Activated CD8-positive, alpha-beta memory T cell treated with anti-CD3 and anti-CD28 coated beads, Interleukin-2, amount 50 U/mL, for 24 hours (primary cell): Measurements from ENCODE around the gene LMNTD2.
A peak's percentile ranks its signal among the peaks of the same experiment; 100 is the strongest.

Experiments
- DNase-seq: peaks from one replicate; pipeline ENCODE4 v3.0.0-alpha.2; 2020; ENCODE audit errors: extremely low read depth

LMNTD2 gene

DNA sequence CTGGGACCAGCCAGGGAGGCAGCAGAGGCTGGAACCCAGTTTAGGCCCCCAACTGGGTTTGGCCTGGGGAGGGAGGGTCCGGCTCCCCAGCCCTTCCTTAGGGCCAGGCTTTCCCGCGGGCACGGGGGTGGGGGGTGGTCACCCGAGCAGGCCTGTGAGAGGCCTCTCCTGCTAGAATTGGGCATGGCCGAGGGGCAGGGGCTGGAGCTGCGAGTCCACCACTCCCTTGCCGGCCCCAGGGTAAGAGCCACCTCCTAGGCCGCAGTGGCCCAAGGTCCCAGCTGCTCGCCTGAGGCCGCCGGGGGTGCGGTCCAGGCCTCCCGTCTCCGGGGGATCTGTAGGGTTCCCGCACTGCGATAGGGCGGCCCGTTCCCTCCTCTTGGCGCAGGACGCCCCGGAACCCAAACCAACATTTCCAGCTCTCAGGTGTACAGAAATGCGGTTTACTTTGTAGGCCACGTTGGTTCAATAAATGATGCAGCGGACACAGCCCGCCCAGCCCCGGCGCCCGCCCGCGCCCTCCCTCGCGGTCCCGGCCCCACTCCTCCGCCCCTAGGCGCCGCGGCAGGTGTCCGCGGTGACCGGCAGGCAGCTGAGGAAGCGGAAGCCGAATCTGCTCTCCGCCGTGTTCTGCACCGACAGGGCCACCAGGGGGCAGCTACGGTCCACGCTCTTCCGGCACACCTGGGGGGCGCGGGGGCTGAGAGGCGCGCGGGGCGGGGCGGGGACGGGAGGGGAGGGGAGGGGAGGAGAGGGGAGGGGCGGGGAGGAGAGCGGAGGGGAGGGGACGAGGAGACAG is 5.9 kb downstream of the LMNTD2 start:
- DNase-seq = peak; percentile 37

DNA sequence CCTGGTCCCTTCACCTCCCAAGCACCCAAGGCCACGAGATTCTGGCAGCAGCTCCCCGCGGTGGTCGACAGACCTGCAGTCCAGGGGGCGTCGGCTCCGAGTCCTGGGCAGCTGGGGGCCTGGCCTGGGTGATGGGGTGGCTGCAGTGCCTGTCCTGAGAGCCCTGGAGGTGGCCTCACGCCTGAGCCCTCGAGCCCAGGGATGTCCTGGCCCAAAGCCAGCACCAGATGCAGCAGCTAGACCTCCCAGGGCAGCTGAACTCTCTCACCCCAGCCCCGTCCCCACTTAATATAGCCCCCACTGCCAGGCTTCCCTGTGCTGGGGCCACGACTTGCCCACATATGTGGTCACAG is 6.6 kb downstream of the LMNTD2 start:
- no peak for DNase-seq

DNA sequence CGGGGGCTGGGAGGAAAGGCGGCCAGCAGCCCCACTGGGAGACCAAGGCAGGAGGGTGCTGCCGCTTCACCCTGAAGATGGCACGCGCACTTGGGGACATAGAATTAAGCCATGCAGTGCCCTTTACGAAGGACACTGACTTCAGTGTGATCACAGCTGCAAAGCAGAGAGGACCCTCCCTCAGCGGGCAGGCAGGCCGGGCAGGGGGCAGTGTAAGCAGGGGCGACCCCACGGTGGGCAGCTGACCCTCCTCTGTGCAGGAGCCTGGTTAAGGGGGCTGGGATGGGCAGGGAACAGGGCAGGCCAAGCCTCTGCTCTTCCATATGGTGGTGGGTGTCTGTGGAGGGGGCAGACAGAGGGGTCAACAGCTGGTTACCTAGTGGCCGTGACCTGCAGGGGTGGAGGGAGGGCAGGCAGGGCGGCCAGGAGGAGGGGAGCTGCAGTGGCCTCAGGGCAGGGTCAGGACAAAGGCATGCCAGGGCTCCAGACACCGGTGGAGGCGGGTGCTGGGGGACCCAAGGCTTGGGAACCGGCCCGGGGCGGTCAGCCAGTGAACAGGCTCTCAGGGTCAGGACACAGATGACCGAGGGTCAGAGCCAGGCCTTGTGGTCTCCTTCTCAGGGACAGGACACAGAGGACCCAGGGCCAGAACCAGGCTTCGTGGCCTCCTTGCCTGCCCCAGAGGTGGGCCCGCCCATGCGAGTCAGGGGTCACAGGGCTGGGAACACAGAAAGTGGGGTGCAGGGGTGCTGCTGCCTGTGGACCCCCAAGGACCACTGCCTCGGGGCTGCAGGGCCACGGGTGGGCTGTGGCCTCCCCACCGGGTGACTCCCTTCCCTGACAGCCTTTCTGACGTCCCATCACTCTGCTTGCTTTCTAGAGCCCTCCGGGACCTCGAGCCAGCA is 7.2 kb downstream of the LMNTD2 start:
- DNase-seq = no peak

DNA sequence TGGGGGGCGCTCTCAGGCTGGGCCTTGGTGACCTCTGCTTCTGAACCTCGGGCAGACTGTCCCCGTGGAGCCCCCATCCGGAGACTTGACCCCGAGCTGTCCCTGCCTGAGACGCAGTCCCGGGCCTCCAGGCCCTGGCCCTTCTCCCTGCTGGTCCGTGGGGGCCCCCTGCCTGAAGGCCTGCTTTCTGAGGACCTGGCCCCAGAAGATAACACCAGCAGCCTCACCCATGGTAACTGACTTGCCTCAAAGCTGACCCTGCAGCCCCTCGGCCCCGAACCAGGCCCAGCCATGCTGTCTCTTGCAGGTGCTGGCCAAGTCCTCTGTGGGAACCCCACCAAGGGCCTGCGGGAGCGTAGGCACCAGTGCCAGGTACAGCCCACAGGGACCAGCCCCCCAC is 8.9 kb downstream of the LMNTD2 start:
- no peak for DNase-seq

DNA sequence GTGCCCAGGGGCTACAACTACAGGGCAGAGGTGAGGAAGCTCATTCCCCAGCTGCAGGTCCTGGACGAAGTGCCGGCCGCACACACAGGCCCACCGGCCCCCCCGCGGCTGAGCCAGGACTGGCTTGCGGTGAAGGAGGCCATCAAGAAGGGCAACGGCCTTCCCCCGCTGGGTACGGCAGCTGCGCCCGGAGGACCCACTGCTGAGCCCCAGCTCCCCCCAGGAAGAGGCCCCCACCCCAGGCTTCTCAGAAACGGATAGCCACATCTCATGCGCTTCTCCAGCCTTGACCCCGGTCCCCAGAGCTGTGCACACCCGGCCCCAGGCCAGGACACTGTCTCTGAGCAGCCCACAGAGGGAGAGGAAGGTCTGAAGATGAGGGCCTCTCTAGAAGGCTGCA is 9.4 kb downstream of the LMNTD2 start:
- no peak for DNase-seq

DNA sequence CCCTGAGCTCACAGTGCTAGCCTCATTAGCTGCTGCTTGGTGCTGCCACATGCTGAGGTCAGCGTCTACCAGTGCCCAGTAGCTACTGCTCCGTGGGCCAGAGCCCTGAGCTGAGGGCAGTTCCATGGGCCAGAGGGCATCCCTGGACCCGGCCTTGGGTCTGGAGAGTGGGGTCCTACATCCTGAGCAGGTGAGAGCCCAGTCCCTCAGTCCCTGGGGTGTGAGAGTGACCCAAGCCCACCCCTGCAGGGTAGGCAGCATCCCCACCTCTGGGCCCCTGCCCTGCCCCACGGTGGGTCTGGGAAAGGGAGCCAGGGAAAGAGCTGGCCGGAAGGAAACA is 9.8 kb downstream of the LMNTD2 start:
- DNase-seq = no peak

DNA sequence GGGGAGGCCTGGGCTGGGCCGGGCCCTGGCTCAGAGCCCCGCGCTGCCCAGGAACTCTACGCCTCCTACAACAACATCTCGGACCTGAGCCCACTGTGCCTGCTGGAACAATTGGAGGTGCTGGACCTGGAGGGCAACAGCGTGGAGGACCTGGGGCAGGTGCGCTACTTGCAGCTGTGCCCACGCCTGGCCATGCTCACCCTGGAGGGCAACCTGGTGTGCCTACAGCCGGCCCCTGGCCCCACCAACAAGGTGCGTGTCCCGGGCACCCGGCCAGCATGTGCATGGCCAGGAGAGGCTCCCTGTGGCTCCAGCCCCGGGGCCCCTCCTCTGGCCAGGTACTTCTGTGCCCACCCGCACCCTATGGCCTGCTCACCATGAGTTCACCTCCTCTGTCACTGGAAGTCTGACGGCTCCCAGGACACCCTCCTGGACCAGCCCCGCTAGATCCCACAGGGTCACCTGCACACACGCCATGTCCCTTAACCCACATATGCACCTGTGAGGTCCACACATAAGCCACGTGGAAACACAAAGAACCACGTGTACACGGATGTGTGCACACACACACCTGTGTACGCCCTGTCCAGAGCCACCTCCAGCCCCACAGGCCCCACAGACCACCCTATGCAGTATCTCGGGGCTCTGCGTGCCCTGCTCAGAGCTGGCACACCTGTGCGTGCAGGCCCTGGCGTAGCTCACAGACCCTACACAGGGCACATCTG is 10.4 kb downstream of the LMNTD2 start:
- no peak for DNase-seq

DNA sequence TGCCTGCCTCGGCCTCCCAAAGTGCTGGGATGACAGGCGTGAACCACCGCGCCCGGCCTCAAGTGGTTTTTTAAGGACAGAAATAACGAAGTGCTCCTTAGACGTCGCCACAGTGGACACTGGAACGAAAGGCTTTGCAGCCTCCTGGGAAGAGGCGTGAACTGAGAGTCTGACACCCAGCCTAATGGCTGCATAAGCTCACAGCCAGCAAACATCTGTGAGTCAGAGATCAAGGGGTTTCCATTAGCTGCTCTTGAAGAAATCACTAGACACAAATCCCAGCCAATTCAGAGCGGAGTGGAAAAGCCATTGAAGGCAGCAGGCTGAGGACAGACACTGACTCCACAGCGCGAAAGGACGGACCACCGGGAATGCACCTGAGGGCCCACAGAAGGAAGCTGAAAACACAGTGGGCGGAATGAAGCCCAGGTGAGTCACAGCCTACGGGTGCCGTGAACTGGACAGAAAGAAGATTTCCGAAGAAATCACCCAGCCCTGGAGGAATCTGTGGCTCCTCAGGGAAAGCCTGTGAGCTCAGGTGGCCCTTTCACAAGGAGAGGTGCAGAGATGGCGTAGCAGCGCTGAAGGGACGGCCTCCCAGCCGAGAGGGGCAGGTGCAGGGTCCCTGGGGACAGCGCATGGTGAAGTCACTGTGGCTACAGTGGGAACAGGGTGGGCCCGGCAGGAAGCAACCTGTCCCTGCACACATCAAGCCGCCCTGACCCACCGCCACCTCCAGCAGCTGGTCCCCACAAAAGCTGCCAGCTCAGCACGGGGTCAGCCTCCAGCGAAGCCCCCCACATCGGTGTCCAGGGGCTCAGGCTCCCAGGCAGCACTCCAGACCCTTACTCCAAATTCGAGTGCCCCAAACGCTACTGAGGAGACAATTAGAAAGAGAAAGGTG is 11.6 kb downstream of the LMNTD2 start:
- no peak for DNase-seq

DNA sequence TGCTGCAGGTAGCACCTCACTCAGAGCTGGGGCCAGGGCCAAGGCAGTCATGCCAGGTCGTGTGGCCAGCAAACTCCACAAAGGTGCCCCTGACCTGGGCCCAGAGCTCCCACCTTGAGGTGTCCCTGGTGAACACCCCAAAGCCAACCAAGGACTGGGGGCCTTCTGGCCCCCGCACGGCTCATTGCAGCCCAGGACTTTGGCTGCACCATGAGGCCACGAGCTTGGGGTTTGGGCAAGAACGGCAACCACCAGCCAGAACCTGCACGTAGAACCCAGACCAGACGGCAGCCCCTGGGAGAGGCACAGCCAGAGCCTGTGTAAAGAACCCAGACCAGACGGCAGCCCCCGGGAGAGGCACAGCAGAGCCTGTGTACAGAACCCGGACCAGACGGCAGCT is 15.4 kb downstream of the LMNTD2 start:
- no peak for DNase-seq

DNA sequence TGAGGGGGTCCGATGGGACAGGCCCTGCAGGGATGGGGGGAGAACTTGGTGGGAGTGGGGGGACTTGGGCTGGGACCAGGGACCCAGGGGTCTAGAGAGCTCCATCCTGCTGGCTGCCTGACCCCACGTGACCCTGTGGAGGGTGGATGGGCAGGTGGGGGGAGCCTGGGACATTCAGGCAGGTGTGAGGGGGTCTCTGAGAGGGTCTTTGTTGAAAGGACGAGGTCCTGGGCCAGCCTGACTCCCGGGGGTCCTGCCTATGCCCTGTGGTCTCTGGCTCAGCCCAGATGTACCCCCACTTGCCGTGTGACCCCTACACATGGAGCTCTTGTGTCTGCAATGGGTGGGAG is 15.7 kb downstream of the LMNTD2 start:
- DNase-seq = no peak

DNA sequence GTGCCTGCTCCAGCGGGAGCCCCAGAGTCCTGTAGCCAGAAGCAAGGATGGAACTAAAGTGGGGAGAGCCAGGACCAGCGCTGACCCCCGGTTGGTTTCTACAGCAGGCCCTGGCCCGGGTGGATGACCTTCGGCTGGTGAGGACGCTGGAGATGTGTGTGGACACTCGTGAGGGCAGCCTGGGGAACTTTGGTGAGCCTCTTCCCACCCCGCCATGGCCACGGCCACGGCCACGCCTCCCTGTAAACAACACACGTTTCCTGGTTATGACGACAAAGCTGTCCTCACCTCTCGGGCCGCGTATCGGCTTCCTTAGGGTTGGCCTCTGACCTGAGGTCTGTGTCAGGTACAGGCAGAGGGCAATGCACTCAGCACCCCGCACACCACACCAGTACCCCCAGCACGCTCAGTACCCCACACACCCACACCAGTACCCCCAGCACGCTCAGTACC is 19.1 kb downstream of the LMNTD2 start:
- DNase-seq = no peak

DNA sequence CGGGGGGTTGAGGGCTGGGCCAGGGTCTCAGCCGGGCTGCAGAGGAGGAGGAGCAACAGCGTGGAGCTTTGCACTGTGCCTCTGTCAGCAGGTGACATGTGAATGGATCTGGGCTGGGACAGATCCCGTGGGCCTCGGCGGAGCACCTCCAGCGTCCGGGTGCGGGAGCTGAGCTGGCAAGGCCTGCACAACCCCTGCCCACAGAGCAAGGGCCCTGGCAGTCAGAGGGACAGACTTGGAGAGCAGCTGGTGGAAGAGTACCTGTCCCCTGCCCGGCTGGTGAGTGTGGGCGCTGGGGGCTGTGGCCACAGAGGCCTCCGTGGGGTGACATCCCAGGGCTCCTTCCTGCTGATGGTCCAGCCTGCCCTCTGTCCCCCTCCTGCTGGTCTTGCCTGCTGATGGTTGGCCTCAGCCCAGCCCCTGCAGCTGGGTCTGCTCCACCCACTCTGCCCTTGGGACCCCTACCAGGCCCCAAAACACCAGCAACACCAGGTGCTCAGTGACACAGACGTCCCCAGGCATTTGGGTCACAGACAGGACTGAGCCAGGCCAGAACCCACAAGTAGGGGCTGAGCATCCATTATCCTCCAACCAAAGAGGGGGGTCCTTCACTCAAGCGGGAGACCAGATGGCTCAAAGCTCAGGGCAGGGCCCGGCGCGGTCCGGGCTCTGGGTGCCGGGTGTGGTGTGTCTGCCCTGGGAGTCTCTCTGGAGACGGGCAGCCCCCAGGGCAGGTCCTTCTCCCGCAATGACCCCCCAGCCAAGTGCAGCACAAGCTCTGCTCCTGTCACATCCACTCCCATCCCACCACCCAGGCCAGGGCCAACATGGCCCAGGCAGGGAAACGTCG is 19.7 kb downstream of the LMNTD2 start:
- no peak for DNase-seq

DNA sequence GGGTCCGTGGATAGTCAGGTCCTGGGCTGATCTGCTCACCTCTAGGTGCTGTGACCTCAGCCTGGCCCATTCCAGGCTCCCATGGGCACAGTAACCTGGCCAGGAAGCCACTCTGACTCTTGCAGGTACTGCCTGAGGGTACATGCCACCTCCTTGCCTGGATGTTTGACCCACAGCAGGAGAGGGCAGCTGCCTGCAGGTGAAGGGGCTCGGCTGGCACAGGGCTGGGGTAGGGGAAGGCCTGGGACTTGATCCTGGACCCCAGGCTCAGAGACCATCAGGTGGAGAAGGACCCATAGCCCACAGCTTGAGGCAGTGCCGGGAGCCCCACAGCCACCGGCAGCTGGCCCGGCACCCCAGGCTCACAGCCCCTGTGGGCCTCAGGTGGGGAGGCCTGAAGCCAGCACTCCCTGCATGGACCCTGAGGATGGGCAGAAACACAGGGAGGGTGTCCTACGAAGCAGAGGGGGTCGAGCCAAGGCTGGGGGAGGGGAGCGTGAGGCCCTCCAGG is 20.5 kb downstream of the LMNTD2 start:
- DNase-seq = no peak

DNA sequence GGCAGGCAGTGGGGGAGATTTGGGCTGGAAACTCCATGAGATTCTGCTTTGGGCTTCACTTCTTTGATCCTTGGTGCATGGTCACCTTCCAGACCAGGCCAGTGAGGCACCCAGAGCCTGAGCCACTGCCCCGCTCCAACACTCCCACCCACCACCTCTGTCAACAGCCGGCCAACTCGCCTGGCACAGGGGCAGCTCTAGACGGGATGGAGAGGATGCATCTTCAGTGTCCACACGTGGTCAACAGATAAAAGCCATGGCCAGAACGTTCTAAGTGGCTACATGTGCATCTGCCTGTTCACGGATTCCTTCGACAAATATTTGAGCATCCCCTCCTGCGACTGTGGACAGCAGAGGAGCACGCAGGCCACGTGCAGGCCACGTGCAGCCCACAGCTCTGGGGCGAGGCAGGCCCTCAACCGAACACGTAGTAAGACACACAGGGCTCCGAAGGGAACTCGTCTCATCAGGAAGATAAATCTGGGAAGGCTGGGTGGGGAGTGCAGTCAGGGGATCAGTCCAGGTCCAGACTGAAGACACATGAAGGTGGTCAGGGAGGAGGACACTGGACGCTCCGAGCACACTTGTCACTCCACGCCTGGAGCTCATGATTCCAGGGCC is 22.0 kb downstream of the LMNTD2 start:
- DNase-seq = no peak

DNA sequence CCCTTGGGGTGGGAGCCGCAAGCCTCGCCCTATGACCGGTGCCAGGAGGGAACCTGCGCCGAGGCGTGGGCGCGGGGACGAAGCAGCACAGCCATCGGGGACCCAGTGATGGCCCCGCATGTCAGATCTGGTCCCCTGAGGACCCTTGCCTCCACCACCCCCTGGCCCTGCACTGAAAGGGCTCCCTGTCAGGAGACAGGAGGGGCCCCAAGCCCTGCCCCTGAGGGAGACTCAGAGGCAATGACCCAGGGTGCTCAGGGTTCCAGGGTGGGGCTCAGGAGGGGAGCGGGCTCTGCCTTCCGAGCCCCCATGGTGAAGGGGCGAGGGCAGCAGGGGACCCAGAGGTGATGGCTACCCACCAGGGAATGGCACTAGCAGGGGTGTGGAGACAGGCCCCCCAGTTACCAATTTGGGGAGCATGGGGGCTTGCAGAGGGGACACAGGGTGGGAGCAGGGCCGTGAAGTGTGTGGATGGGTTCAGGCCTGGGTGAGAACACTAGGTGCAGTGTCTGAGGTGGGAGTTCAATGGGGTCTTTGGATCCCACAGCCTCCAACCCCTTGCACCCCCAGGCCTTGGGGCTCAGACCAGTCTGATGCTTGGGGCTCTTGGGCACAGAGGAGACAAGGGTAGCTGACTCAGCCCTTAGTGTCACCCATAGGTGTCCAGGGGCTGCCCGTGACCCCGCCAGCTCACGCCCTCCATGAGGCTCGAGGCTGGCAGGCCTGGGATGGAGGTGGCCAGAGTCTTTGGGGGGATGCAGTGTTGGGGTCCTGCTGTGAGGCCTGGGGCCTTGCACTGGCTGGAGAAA is 22.7 kb downstream of the LMNTD2 start:
- DNase-seq = no peak

DNA sequence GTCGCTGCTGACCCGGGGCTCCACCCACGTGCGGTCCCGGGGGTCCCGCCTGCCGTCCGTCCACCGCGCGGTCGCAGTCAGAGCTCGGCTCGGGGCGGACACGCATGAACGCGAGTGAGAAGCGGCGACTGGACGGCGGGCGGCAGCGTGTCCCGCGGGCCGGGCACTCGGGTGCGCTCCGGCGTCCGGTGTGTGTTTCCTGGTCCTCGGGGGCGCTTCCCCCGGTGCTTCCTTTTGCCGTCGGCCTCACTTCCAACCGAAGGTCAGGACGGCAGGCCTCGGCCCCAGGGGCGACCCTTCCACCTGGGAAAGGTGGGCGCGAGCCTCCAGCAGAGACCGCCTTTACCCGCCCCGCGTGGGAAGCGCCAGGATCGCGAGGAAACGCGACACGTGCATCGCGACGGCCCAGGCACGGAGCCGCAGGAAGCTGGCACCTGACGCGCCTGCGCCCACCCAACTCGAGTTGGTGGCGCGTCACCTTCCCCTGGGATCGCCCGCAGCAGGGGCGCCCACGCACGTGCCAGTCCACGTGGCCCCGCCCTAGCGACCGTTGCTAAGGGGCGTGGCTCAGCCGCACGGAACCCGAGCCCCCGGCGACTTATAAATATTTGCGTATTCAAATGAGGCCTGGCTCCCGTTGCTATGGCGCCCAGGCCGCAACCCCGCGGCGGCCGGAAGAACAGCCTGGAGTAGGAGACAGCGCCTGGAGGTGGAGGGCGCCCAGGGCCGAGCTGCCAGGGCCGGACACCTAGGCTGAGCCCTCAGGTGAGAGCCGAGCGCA is 23.5 kb downstream of the LMNTD2 start, which contains the start of gene LRRC56:
LRRC56 (plus strand) TSS at position 687 of the 781 bp plus-strand sequence. CDS start 3,158 bp downstream, outside the sequence.
- DNase-seq = peak; percentile 76

DNA sequence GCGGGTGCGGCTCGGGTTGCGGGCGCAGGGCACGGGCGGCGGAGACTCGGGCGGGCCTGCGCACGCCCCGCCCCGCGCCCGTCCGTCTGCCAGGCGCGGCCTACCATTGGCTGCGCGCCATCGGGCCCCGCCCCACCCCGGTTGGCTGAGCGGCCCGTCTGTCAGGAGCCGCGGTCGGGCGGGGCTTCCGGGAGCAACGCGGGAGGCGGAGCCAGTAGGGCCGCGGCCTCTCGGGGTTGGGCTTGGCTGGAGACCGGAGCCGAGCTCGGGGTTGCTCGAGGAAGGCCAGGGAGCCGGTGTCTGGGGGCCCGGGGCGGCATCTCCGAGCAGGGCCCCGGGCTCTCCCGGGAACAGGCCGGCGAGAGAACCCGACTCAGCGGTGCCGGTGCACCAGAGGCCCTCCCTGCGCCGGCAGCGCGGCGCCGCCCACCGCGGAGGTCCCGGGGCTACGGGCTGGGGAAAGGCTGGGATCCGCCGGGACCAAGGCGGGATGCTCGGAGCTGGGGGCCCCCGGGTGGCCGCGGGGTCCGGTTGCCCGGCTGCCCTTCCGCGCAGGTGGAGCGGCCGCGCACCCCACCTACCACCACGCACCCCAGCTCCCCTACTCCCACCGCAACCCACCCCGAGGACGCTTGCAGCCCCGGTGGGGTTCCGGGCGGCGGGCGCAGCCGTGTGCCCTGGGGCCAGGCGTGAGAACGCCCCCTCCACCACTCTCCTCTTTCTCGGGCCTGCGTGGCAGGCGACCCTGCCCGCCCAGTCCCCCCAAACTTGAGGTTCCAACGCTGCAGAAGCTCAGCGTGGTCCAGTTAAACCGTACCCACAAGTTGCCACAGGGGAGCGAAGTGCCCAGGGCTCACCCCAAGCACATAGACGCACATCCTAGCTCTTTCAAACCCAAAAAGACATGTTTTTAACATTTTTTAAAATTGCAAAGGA is 24.8 kb downstream of the LMNTD2 start, which contains the start of gene HRAS:
HRAS (minus strand) TSS at position 58 of the 936 bp plus-strand sequence.
- peak; percentile 81 for DNase-seq
